Endothelial cell of umbilical vein (primary cell): ENCODE results near the gene COL4A1. TPM values are rescaled to one million over a fixed set of nuclear protein-coding genes. Genes with fewer than 3 reads are reported as not detected.

Experiments used
- BruUV-seq: library from RNA; stranded (reverse); fragments of 400-500 nt; replicated peaks from 2 replicates; lab custom pipeline; 2021; lab: Mats Ljungman, UMichigan
- CTCF ChIA-PET: fragments of 300-600, 350-600 bp; sonication (Branson Sonifier 250); formaldehyde crosslinking; loops from one replicate; lab custom pipeline; 2021; ENCODE audit warnings: antibody characterized with exemption, inconsistent platforms; lab: Charles Lee
- POLR2A ChIA-PET: fragments of 300-600, 350-600 bp; sonication (Branson Sonifier 250); formaldehyde crosslinking; loops from one replicate; lab custom pipeline; 2021; ENCODE audit warnings: antibody characterized with exemption, inconsistent platforms; lab: Charles Lee
- DNase-seq: peaks from one replicate; pipeline ENCODE4 v3.0.0-alpha.2; 2011; ENCODE audit warnings: low read depth, low spot score
- FAIRE-seq: peaks from 2 replicates; lab custom pipeline; 2011; peaks lifted over from hg19 to GRCh38; lab: Jason Lieb, UNC
- H2AFZ ChIP-seq: 2 replicates; pipeline ENCODE4 v1.6.0; 2012; ENCODE audit warnings: low read depth, low read length, control low read depth, inconsistent platforms
- H3K27ac ChIP-seq: 2 replicates; pipeline ENCODE4 v1.5.1; 2011; ENCODE audit warnings: low read depth, mild to moderate bottlenecking, control low read depth, low read length, moderate library complexity; ENCODE audit not compliant: insufficient read depth
- H3K27me3 ChIP-seq, 2 experiments: 2 replicates each; pipeline versions ENCODE4 v1.6.0 to v1.6.1; 2011; ENCODE audit warnings: low read length in 2 of 2, mixed read lengths in 1 of 2; ENCODE audit not compliant: control insufficient read depth in 2 of 2, insufficient read depth in 2 of 2
- H3K36me3 ChIP-seq, 2 experiments: 2 replicates in 1 of 2; 3 replicates in 1 of 2; pipeline ENCODE4 v1.5.1; 2011; ENCODE audit warnings: low read length in 2 of 2, mild to moderate bottlenecking in 1 of 2, moderate library complexity in 1 of 2; ENCODE audit not compliant: control insufficient read depth in 2 of 2, insufficient read depth in 2 of 2; ENCODE audit errors: extremely low read depth in 1 of 2
- H3K4me1 ChIP-seq: 3 replicates; pipeline ENCODE4 v1.5.1; 2011; ENCODE audit warnings: mild to moderate bottlenecking, low read length; ENCODE audit not compliant: control insufficient read depth, insufficient read depth; ENCODE audit errors: extremely low read depth
- H3K4me2 ChIP-seq: 2 replicates; pipeline ENCODE4 v1.6.1; 2011; ENCODE audit warnings: low read length, control low read depth, mixed read lengths; ENCODE audit not compliant: insufficient read depth
- H3K4me3 ChIP-seq, 3 experiments: fragments of 200-600 bp in 1 of 3; sonication (generic), shearing (Covaris generic) in 1 of 3; replicated peaks in 1 of 3; 2 replicates each; pipeline ENCODE4 v1.5.1; 2011 to 2016; ENCODE audit warnings: control low read depth in 3 of 3, low read length in 3 of 3, mild to moderate bottlenecking in 2 of 3, inconsistent platforms in 1 of 3, low read depth in 1 of 3, moderate library complexity in 1 of 3; ENCODE audit not compliant: insufficient read depth in 1 of 3
- H3K79me2 ChIP-seq: 2 replicates; pipeline ENCODE4 v1.6.0; 2012; ENCODE audit warnings: low read length, inconsistent platforms; ENCODE audit not compliant: control insufficient read depth, insufficient read depth
- H3K9ac ChIP-seq: replicated peaks from 2 replicates; pipeline ENCODE3; 2011; ENCODE audit warnings: low read length, control low read depth; ENCODE audit not compliant: insufficient read depth; ENCODE audit errors: extremely low read depth
- H3K9me1 ChIP-seq: replicated peaks from 3 replicates; pipeline ENCODE4 v1.6.0; 2011; ENCODE audit warnings: mild to moderate bottlenecking, low read length; ENCODE audit not compliant: control insufficient read depth, insufficient read depth; ENCODE audit errors: extremely low read depth
- H3K9me3 ChIP-seq: replicated peaks from 2 replicates; pipeline ENCODE4 v1.5.1; 2012; ENCODE audit warnings: low read length, inconsistent platforms; ENCODE audit not compliant: control insufficient read depth, insufficient read depth
- H4K20me1 ChIP-seq: replicated peaks from 2 replicates; pipeline ENCODE3; 2011; ENCODE audit warnings: mild to moderate bottlenecking, low read length; ENCODE audit not compliant: control insufficient read depth, insufficient read depth; ENCODE audit errors: extremely low read depth
- EZH2 ChIP-seq: IDR thresholded peaks from 2 replicates; pipeline ENCODE4 v1.6.1; 2012; ENCODE audit warnings: borderline replicate concordance, low read depth, mild to moderate bottlenecking, moderate library complexity, low read length, inconsistent platforms; ENCODE audit not compliant: severe bottlenecking
- FOS ChIP-seq: IDR thresholded peaks from 2 replicates; pipeline ENCODE4 v1.6.1; 2011; ENCODE audit warnings: mild to moderate bottlenecking, low read length, moderate library complexity, borderline replicate concordance; ENCODE audit not compliant: insufficient read depth
- GATA2 ChIP-seq: IDR thresholded peaks from 2 replicates; pipeline ENCODE4 v1.7.0; 2011; ENCODE audit warnings: low read depth, mild to moderate bottlenecking, moderate library complexity, mixed read lengths, low read length; ENCODE audit not compliant: insufficient read length, insufficient read depth
- MAX ChIP-seq: IDR thresholded peaks from 2 replicates; pipeline ENCODE4 v1.6.1; 2011; ENCODE audit not compliant: insufficient read depth, insufficient read length
- POLR2A ChIP-seq: IDR thresholded peaks from 2 replicates; pipeline ENCODE4 v1.6.1; 2012; ENCODE audit warnings: low read depth, mild to moderate bottlenecking, control low read depth, low read length
- POLR2AphosphoS5 ChIP-seq: IDR thresholded peaks from 2 replicates; pipeline ENCODE4 v1.6.1; 2012; ENCODE audit warnings: low read depth, mild to moderate bottlenecking, control low read depth, low read length, moderate library complexity; ENCODE audit not compliant: insufficient read depth
- dilution Hi-C: fragments of 300-500 bp; cut with MboI; formaldehyde crosslinking; loops from one replicate; pipeline ENCODE4 v1.15.0; 2019; ENCODE audit warnings: low sequenced_read_pairs; ENCODE audit not compliant: extremely low pct_ligation_motif_present
- intact Hi-C: fragments of 100-400 bp; cut with micrococcal nuclease; formaldehyde crosslinking; loops from one replicate; pipeline ENCODE4 v1.10.0; 2022
- polyA plus RNA-seq, 4 experiments: library from polyadenylated mRNA; depleted of rRNA in 3 of 4; stranded (reverse) in 3 of 4; unstranded in 1 of 4; fragments of >200 nt; gene quantifications; 2 replicates each; pipeline versions ENCODE4 v1.2.1 to v1.2.3, GENCODE V29; 2011 to 2012; ENCODE audit warnings: missing spikeins in 1 of 4
- total RNA-seq: library from RNA; stranded (reverse); gene quantifications from 2 replicates; pipeline ENCODE4 v1.2.3, GENCODE V29; 2021
- TF ChIP-seq, protein P1 (sequence below), 2 donors: IDR thresholded peaks; 1 replicate in 1 of 2; 2 replicates in 1 of 2; pipeline ENCODE4 v1.5.1; 2011; ENCODE audit warnings: low read length in 2 of 2, mild to moderate bottlenecking in 2 of 2, moderate library complexity in 2 of 2, control low read depth in 1 of 2, inconsistent platforms in 1 of 2, low read depth in 1 of 2; ENCODE audit not compliant: insufficient read depth in 1 of 2; ENCODE audit errors: extremely low read depth in 1 of 2

The COL4A1 gene
- total and polyA plus RNA-seq, 2 donors (not counting 3 experiments of a cell fraction or from before 2014, with no cell fraction given), result 384 to 1,119 TPM

GRCh38 chr13:110124201-110124940 lies 182.6 kb downstream of the COL4A1 start:
- H2AFZ ChIP-seq, result no peak overlapping the region
- ChIA-PET CTCF (interaction anchor here (1.1 to 2.3 kb wide), 4 partner anchors 11 to 1209 kb away, joined by 4 to 7 read pairs (median 4); no protein-coding TSS in a partner anchor), POLR2A (no interaction called here)
- no peak overlapping the region for H3K9ac ChIP-seq
- intact Hi-C loops, result no loop called here
- no peak overlapping the region for H3K4me2 ChIP-seq
- DNase-seq (no peak), FAIRE-seq (no peak)
- H3K4me3 ChIP-seq, result no peak overlapping the region
- no peak for TF ChIP-seq MAX
- no peak for TF ChIP-seq EZH2
- TF ChIP-seq GATA2, result no peak
- TF ChIP-seq FOS, result no peak
- TF ChIP-seq, protein P1, sequence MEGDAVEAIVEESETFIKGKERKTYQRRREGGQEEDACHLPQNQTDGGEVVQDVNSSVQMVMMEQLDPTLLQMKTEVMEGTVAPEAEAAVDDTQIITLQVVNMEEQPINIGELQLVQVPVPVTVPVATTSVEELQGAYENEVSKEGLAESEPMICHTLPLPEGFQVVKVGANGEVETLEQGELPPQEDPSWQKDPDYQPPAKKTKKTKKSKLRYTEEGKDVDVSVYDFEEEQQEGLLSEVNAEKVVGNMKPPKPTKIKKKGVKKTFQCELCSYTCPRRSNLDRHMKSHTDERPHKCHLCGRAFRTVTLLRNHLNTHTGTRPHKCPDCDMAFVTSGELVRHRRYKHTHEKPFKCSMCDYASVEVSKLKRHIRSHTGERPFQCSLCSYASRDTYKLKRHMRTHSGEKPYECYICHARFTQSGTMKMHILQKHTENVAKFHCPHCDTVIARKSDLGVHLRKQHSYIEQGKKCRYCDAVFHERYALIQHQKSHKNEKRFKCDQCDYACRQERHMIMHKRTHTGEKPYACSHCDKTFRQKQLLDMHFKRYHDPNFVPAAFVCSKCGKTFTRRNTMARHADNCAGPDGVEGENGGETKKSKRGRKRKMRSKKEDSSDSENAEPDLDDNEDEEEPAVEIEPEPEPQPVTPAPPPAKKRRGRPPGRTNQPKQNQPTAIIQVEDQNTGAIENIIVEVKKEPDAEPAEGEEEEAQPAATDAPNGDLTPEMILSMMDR (IDR thresholded peaks at IDR 0.05; ENCODE audit: extremely low read depth in 1 of 2, insufficient read depth in 1 of 2, low read depth in 1 of 2, low read length in 2 of 2), result no peak
- no peak for TF ChIP-seq POLR2A
- no peak for TF ChIP-seq POLR2AphosphoS5
- H3K27ac ChIP-seq, result no peak overlapping the region
- H3K79me2 ChIP-seq, result no peaks in the 10 kb centered on the region
- H3K9me3 ChIP-seq, result no peaks in the 10 kb centered on the region
- dilution Hi-C loops, result no loop called here
- H3K36me3 ChIP-seq, result no peaks in the 10 kb centered on the region
- H4K20me1 ChIP-seq, result no peaks in the 10 kb centered on the region
- BruUV-seq, result no TSS peak
- peaks cover 0 to 3% of the 10 kb centered on the region in 2 experiments for H3K27me3 ChIP-seq
- peaks cover 50% of the 10 kb centered on the region for H3K4me1 ChIP-seq
- no peaks in the 10 kb centered on the region for H3K9me1 ChIP-seq
